Measurements from ENCODE around the gene KCNJ9. TPM values are rescaled to one million over a fixed set of nuclear protein-coding genes. Genes with fewer than 3 reads are reported as not detected.
"Not testable (repeated sequence)": the region's sequence is repeated elsewhere in the genome, so short reads cannot be mapped to it uniquely, and the experiment has no call there.

Gene KCNJ9
- total RNA-seq, 1 experiment from 2014 or later, result 0.09 TPM

GRCh38 chr1:160125746-160126145 is 44.4 kb downstream of the KCNJ9 start:
- Histone ChIP-seq H3T11ph (ENCODE audit: low read length) (no peak overlapping the region), H2BK5ac (ENCODE audit: insufficient read length, low read length) (no peak overlapping the region), H3K79me1 (ENCODE audit: insufficient read depth, low read depth, low read length, poor library complexity, severe bottlenecking) (no peaks in the 10 kb centered on the region), H3K79me2 (ENCODE audit: insufficient read depth, low read length) (no peaks in the 10 kb centered on the region), H2BK20ac (ENCODE audit: low read depth, low read length, poor library complexity, severe bottlenecking) (no peak overlapping the region), H3K4ac (ENCODE audit: low read depth, low read length) (no peak overlapping the region), H4K5ac (ENCODE audit: insufficient read length, low read depth, low read length) (no peak overlapping the region), H2AFZ (ENCODE audit: low read length) (no peak overlapping the region), H3K27ac (ENCODE audit: insufficient read length, low read depth, low read length) (no peak overlapping the region), H4K20me1 (ENCODE audit: control insufficient read depth, insufficient read depth, insufficient read length) (no peaks in the 10 kb centered on the region), H2AK5ac (ENCODE audit: insufficient read length, low read length) (no peak overlapping the region), H3K27me3 (ENCODE audit: insufficient read depth, low read length) (no peaks in the 10 kb centered on the region), H3K56ac (ENCODE audit: insufficient read length, low read depth, low read length) (no peak overlapping the region), H2BK15ac (ENCODE audit: low read depth, low read length) (no peak overlapping the region), H4K8ac (replicated peaks; ENCODE audit: insufficient read length, low read depth, low read length) (no peak overlapping the region), H3K18ac (ENCODE audit: insufficient read length, low read depth, low read length) (no peak overlapping the region), H3K23ac (ENCODE audit: insufficient read length, low read depth, low read length) (no peak overlapping the region), H3K4me2 (ENCODE audit: insufficient read depth, insufficient read length, low read length) (no peak overlapping the region), H3K9ac (ENCODE audit: extremely low read depth, insufficient read length, low read length) (no peak overlapping the region), H4K91ac (ENCODE audit: insufficient read length, low read depth, low read length) (no peak overlapping the region), H3K23me2 (ENCODE audit: insufficient read length, low read depth, low read length, poor library complexity, severe bottlenecking) (no peaks in the 10 kb centered on the region), H3K4me1 (ENCODE audit: insufficient read depth, low read length) (no peaks in the 10 kb centered on the region; the same call in 1 of the 2 replicates), H2BK12ac (ENCODE audit: insufficient read length, low read depth, low read length) (no peak overlapping the region), H3K9me3 (ENCODE audit: control insufficient read depth, low read depth, low read length) (no peaks in the 10 kb centered on the region), H2BK120ac (ENCODE audit: low read depth, low read length, poor library complexity, severe bottlenecking) (no peak overlapping the region), H3K14ac (ENCODE audit: insufficient read depth, low read length) (no peak overlapping the region)
- Mint-ChIP-seq H3K9me3 (no peaks in the 10 kb centered on the region), H3K36me3 (ENCODE audit: insufficient read depth in 1 of 3, low read depth in 3 of 3) (peaks cover 0 to 76% (median 70%) of the 10 kb centered on the region in 3 experiments; a peak in 5 of 7 replicates), H3K27me3 (ENCODE audit: low read depth) (no peaks in the 10 kb centered on the region; the same call in 1 of the 2 replicates), H3K27ac (no peak overlapping the region), H3K4me1 (peaks cover 6 to 11% of the 10 kb centered on the region in 2 experiments), H3K4me3 (no peak overlapping the region)
- WGBS (ENCODE audit: extremely low coverage, insufficient read length, low lambda C conversion rate), result no CpG with 5 or more reads among the region's 1 CpG
- TF ChIP-seq, protein P1, sequence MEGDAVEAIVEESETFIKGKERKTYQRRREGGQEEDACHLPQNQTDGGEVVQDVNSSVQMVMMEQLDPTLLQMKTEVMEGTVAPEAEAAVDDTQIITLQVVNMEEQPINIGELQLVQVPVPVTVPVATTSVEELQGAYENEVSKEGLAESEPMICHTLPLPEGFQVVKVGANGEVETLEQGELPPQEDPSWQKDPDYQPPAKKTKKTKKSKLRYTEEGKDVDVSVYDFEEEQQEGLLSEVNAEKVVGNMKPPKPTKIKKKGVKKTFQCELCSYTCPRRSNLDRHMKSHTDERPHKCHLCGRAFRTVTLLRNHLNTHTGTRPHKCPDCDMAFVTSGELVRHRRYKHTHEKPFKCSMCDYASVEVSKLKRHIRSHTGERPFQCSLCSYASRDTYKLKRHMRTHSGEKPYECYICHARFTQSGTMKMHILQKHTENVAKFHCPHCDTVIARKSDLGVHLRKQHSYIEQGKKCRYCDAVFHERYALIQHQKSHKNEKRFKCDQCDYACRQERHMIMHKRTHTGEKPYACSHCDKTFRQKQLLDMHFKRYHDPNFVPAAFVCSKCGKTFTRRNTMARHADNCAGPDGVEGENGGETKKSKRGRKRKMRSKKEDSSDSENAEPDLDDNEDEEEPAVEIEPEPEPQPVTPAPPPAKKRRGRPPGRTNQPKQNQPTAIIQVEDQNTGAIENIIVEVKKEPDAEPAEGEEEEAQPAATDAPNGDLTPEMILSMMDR (conservative IDR thresholded peaks at IDR 0.05), result no peak
- no peak for DNase-seq

- not testable (repeated sequence) for H4K20me1 ChIP-seq (ENCODE audit: control insufficient read depth, insufficient read depth, insufficient read length); H2AK5ac ChIP-seq (ENCODE audit: insufficient read length, low read length); H3K27ac Mint-ChIP-seq; H2BK20ac ChIP-seq (ENCODE audit: low read depth, low read length, poor library complexity, severe bottlenecking); H2AFZ ChIP-seq (ENCODE audit: low read length); H3K79me2 ChIP-seq (ENCODE audit: insufficient read depth, low read length); H3K18ac ChIP-seq (ENCODE audit: insufficient read length, low read depth, low read length); H3K23ac ChIP-seq (ENCODE audit: insufficient read length, low read depth, low read length); H3K4me1 ChIP-seq (ENCODE audit: insufficient read depth, low read length); H2BK12ac ChIP-seq (ENCODE audit: insufficient read length, low read depth, low read length); H3K56ac ChIP-seq (ENCODE audit: insufficient read length, low read depth, low read length); H3K4ac ChIP-seq (ENCODE audit: low read depth, low read length); H2BK120ac ChIP-seq (ENCODE audit: low read depth, low read length, poor library complexity, severe bottlenecking); H3K27me3 Mint-ChIP-seq (ENCODE audit: low read depth); H3K27ac ChIP-seq (ENCODE audit: insufficient read length, low read depth, low read length); H4K91ac ChIP-seq (ENCODE audit: insufficient read length, low read depth, low read length); H4K8ac ChIP-seq (replicated peaks; ENCODE audit: insufficient read length, low read depth, low read length); H3K14ac ChIP-seq (ENCODE audit: insufficient read depth, low read length); H3K4me3 Mint-ChIP-seq; H4K5ac ChIP-seq (ENCODE audit: insufficient read length, low read depth, low read length); H3K9ac ChIP-seq (ENCODE audit: extremely low read depth, insufficient read length, low read length); H3K23me2 ChIP-seq (ENCODE audit: insufficient read length, low read depth, low read length, poor library complexity, severe bottlenecking); H3K4me2 ChIP-seq (ENCODE audit: insufficient read depth, insufficient read length, low read length); H3K9me3 Mint-ChIP-seq; H3K79me1 ChIP-seq (ENCODE audit: insufficient read depth, low read depth, low read length, poor library complexity, severe bottlenecking); H2BK5ac ChIP-seq (ENCODE audit: insufficient read length, low read length); DNase-seq; H3K9me3 ChIP-seq (ENCODE audit: control insufficient read depth, low read depth, low read length); H2BK15ac ChIP-seq (ENCODE audit: low read depth, low read length); H3K27me3 ChIP-seq (ENCODE audit: insufficient read depth, low read length); H3T11ph ChIP-seq (ENCODE audit: low read length)
- Mint-ChIP-seq H3K4me1 (peaks cover 6 to 11% of the 10 kb centered on the region in 2 experiments), H3K36me3 (ENCODE audit: insufficient read depth in 1 of 3, low read depth in 3 of 3) (peaks cover 0 to 76% (median 74%) of the 10 kb centered on the region in 3 experiments; a peak in 5 of 7 replicates)
- no CpG with 5 or more reads among the region's 4 CpGs for WGBS (ENCODE audit: extremely low coverage, insufficient read length, low lambda C conversion rate)
These were observed 45.0 kb downstream of the KCNJ9 start for GRCh38 chr1:160126342-160126741.
